Osteoblast (primary cell): ENCODE data around the gene ERBB4. TPM values are rescaled to one million over a fixed set of nuclear protein-coding genes. Genes with fewer than 3 reads are reported as not detected.
A peak's percentile ranks its signal among the peaks of the same experiment; 100 is the strongest.

Experiments
- DNase-seq: peaks from one replicate; pipeline ENCODE4 v3.0.0; 2011; ENCODE audit warnings: low spot score, mixed read lengths; ENCODE audit not compliant: insufficient read length; ENCODE audit errors: missing footprints
- H2AFZ ChIP-seq: 2 replicates; pipeline ENCODE4 v1.6.0; 2011; ENCODE audit warnings: mild to moderate bottlenecking, low read length
- H3K27ac ChIP-seq: 2 replicates; pipeline ENCODE4 v1.5.1; 2011; ENCODE audit warnings: mild to moderate bottlenecking, low read depth, low read length, moderate library complexity
- H3K27me3 ChIP-seq: 2 replicates; pipeline ENCODE4 v1.6.0; 2012; ENCODE audit warnings: mild to moderate bottlenecking, control low read depth, inconsistent platforms, low read length, moderate library complexity; ENCODE audit not compliant: insufficient read depth
- H3K36me3 ChIP-seq: 2 replicates; pipeline ENCODE4 v1.5.1; 2011; ENCODE audit warnings: mild to moderate bottlenecking, low read length, control low read depth, moderate library complexity; ENCODE audit not compliant: insufficient read depth
- H3K4me1 ChIP-seq: 2 replicates; pipeline ENCODE4 v1.5.1; 2011; ENCODE audit warnings: mild to moderate bottlenecking, low read length, control low read depth, moderate library complexity; ENCODE audit not compliant: insufficient read depth
- H3K4me2 ChIP-seq: 2 replicates; pipeline ENCODE4 v1.6.0; 2011; ENCODE audit warnings: mild to moderate bottlenecking, low read length; ENCODE audit not compliant: insufficient read depth
- H3K4me3 ChIP-seq: fragments of 200-600 bp; sonication (generic); 3 replicates; pipeline ENCODE4 v1.5.1; 2012; ENCODE audit warnings: mild to moderate bottlenecking, low read length, inconsistent platforms; ENCODE audit not compliant: insufficient read depth
- H3K79me2 ChIP-seq: 2 replicates; pipeline ENCODE4 v1.6.0; 2012; ENCODE audit warnings: mild to moderate bottlenecking, low read length, control low read depth, inconsistent platforms; ENCODE audit not compliant: insufficient read depth
- H3K9me3 ChIP-seq: 2 replicates; pipeline ENCODE4 v1.5.1; 2011; ENCODE audit warnings: low read depth, low read length, control low read depth
- H4K20me1 ChIP-seq: 2 replicates; pipeline ENCODE4 v1.6.0; 2012; ENCODE audit warnings: mild to moderate bottlenecking, low read length, control low read depth; ENCODE audit not compliant: insufficient read depth
- total RNA-seq: library from RNA; depleted of rRNA; stranded (reverse); fragments of >200 nt; gene quantifications from 2 replicates; pipeline ENCODE4 v1.2.3, GENCODE V29; 2012
- TF ChIP-seq, protein P1 (sequence below): IDR thresholded peaks from 2 replicates; pipeline ENCODE4 v1.5.1; 2011; ENCODE audit warnings: mild to moderate bottlenecking, low read depth, low read length, moderate library complexity; ENCODE audit errors: extremely low read depth

The ERBB4 gene
- total RNA-seq, 1 donor = under 0.01 TPM

- Histone ChIP-seq H3K4me3 (no peak overlapping the region), H3K79me2 (no peaks in the 10 kb centered on the region), H3K4me1 (no peaks in the 10 kb centered on the region), H4K20me1 (no peaks in the 10 kb centered on the region), H2AFZ (no peak overlapping the region), H3K9me3 (no peaks in the 10 kb centered on the region), H3K4me2 (no peak overlapping the region), H3K27me3 (no peaks in the 10 kb centered on the region), H3K36me3 (no peaks in the 10 kb centered on the region), H3K27ac (no peak overlapping the region)
- DNase-seq = peak; percentile 22
- TF ChIP-seq, protein P1, sequence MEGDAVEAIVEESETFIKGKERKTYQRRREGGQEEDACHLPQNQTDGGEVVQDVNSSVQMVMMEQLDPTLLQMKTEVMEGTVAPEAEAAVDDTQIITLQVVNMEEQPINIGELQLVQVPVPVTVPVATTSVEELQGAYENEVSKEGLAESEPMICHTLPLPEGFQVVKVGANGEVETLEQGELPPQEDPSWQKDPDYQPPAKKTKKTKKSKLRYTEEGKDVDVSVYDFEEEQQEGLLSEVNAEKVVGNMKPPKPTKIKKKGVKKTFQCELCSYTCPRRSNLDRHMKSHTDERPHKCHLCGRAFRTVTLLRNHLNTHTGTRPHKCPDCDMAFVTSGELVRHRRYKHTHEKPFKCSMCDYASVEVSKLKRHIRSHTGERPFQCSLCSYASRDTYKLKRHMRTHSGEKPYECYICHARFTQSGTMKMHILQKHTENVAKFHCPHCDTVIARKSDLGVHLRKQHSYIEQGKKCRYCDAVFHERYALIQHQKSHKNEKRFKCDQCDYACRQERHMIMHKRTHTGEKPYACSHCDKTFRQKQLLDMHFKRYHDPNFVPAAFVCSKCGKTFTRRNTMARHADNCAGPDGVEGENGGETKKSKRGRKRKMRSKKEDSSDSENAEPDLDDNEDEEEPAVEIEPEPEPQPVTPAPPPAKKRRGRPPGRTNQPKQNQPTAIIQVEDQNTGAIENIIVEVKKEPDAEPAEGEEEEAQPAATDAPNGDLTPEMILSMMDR = no peak
Observed at GRCh38 chr2:211351987-211352386, 1186.6 kb downstream of the ERBB4 start.

DNA sequence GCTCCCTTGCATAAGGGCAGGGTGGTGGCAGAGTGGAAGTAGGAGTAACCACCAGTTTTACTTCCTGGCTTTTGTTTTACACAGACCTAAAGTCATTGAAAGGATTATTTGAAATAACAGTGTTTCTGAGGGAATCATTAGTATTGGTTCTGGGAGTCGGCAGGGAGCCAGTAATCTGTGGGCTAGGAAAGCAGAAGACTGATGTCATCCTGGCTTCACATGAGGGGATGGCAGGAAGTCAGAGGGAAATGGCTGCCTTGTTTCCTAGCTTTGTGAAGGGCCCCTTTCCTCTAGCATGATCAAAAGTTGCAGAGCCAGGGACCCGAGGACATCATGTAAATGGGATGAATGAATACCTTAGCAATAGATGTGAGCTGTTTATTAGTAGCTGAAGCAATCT, 1189.6 kb downstream of the ERBB4 start:
- no peaks in the 10 kb centered on the region for H3K9me3 ChIP-seq
- H2AFZ ChIP-seq = no peak overlapping the region
- TF ChIP-seq, protein P1 = no peak
- no peaks in the 10 kb centered on the region for H3K4me1 ChIP-seq
- no peak overlapping the region for H3K27ac ChIP-seq
- H3K4me3 ChIP-seq = no peak overlapping the region
- no peaks in the 10 kb centered on the region for H3K27me3 ChIP-seq
- no peak for DNase-seq
- no peaks in the 10 kb centered on the region for H3K79me2 ChIP-seq
- H4K20me1 ChIP-seq = no peaks in the 10 kb centered on the region
- H3K4me2 ChIP-seq = no peak overlapping the region
- no peaks in the 10 kb centered on the region for H3K36me3 ChIP-seq

GRCh38 chr2:211347328-211347727, 1191.3 kb downstream of the ERBB4 start:
- Histone ChIP-seq H3K27ac (no peak overlapping the region), H3K79me2 (no peaks in the 10 kb centered on the region), H3K27me3 (no peaks in the 10 kb centered on the region), H2AFZ (no peak overlapping the region), H3K9me3 (no peaks in the 10 kb centered on the region), H3K4me1 (no peaks in the 10 kb centered on the region), H3K4me2 (no peak overlapping the region), H3K4me3 (no peak overlapping the region), H3K36me3 (no peaks in the 10 kb centered on the region), H4K20me1 (no peaks in the 10 kb centered on the region)
- DNase-seq = no peak
- TF ChIP-seq, protein P1 = no peak

- DNase-seq = peak; percentile 8
- TF ChIP-seq, protein P1 = no peak
- no peaks in the 10 kb centered on the region for H3K79me2 ChIP-seq
- H3K4me3 ChIP-seq = no peak overlapping the region
- no peaks in the 10 kb centered on the region for H3K36me3 ChIP-seq
- H3K9me3 ChIP-seq = no peaks in the 10 kb centered on the region
- H3K4me1 ChIP-seq = no peaks in the 10 kb centered on the region
- H2AFZ ChIP-seq = no peak overlapping the region
- no peaks in the 10 kb centered on the region for H3K27me3 ChIP-seq
- no peak overlapping the region for H3K4me2 ChIP-seq
- H3K27ac ChIP-seq = no peak overlapping the region
- no peaks in the 10 kb centered on the region for H4K20me1 ChIP-seq
Observed at GRCh38 chr2:211344289-211344688, 1194.3 kb downstream of the ERBB4 start.
